ENCODE results near the gene SLC8B1. TPM values are rescaled to one million over a fixed set of nuclear protein-coding genes. Genes with fewer than 3 reads are reported as not detected.

The SLC8B1 gene
- 9.5 TPM for polyA plus RNA-seq (2013, experiment 1 of 2)
- polyA plus RNA-seq (2013, experiment 2 of 2): 9.8 TPM

- Histone ChIP-seq H2AFZ (ENCODE audit: low read depth, low read length) (peak within 1 kb of the TSS; percentile 20), H3K18ac (ENCODE audit: low read depth in 1 of 2, low read length in 2 of 2) (peak within 1 kb of the TSS in 1 of 2 experiments; percentile 37), H3K14ac (ENCODE audit: low read length in 2 of 2) (peak within 1 kb of the TSS in 1 of 2 experiments; percentile 14), H3K4me1 (ENCODE audit: control insufficient read depth, insufficient read depth, low read depth, low read length) (peaks cover 10% of the 10 kb centered on the region), H3K36me3 (ENCODE audit: control insufficient read depth in 1 of 2, insufficient read depth in 2 of 2, low read depth in 1 of 2, low read length in 2 of 2) (peaks cover 10 to 24% of the 10 kb centered on the region in 2 experiments), H3K23ac (ENCODE audit: low read length in 2 of 2) (peak within 1 kb of the TSS in 1 of 2 experiments; percentile 23), H3K4me3 (ENCODE audit: insufficient read depth in 1 of 2, low read depth in 1 of 2, low read length in 2 of 2) (peak within 1 kb of the TSS; percentile 71 to 85), H3K27me3 (ENCODE audit: control insufficient read depth in 1 of 2, insufficient read depth in 1 of 2, low read length in 2 of 2) (no peaks in the 10 kb centered on the region), H4K91ac (ENCODE audit: low read length) (no peak within 1 kb of the TSS), H2BK120ac (ENCODE audit: low read depth, low read length) (peak within 1 kb of the TSS; percentile 12), H3K9me3 (ENCODE audit: control insufficient read depth, low read length) (no peaks in the 10 kb centered on the region), H3K27ac (ENCODE audit: low read length, poor library complexity, severe bottlenecking) (no peak within 1 kb of the TSS), H2BK5ac (ENCODE audit: low read depth, low read length, poor library complexity, severe bottlenecking) (no peak within 1 kb of the TSS), H2BK12ac (ENCODE audit: low read length in 2 of 2) (peak within 1 kb of the TSS; percentile 32 to 45), H2BK15ac (ENCODE audit: low read depth, poor library complexity, severe bottlenecking) (peak within 1 kb of the TSS; percentile 100), H2AK5ac (ENCODE audit: low read length, severe bottlenecking) (no peak within 1 kb of the TSS), H3K4me2 (ENCODE audit: low read length, poor library complexity, severe bottlenecking) (peak within 1 kb of the TSS; percentile 74), H3K79me1 (replicated peaks; ENCODE audit: low read length, poor library complexity, severe bottlenecking) (peaks cover 11% of the 10 kb centered on the region), H3K9ac (ENCODE audit: low read length) (peak within 1 kb of the TSS; percentile 90), H3K4ac (ENCODE audit: low read depth in 1 of 2, low read length in 2 of 2) (no peak within 1 kb of the TSS), H4K8ac (ENCODE audit: low read length) (no peak within 1 kb of the TSS)
- 1% methylated on average over 44 of the region's 62 CpGs for WGBS
- peak; percentile 81 for DNase-seq
Observed at GRCh38 chr12:113334786-113335539, at the start of gene SLC8B1. TSS of gene SLC8B1 (minus strand) at chr12:113335109. CDS start at chr12:113332878, 2,231 bp downstream.

GRCh38 chr12:113382206-113382605 lies 47.3 kb upstream of the SLC8B1 start:
- Histone ChIP-seq H3K36me3 (ENCODE audit: control insufficient read depth in 1 of 2, insufficient read depth in 2 of 2, low read depth in 1 of 2, low read length in 2 of 2) (peaks cover 45 to 65% of the 10 kb centered on the region in 2 experiments), H3K4me1 (ENCODE audit: control insufficient read depth, insufficient read depth, low read depth, low read length) (no peaks in the 10 kb centered on the region), H4K8ac (ENCODE audit: low read length) (no peak overlapping the region), H3K23ac (ENCODE audit: low read length in 2 of 2) (no peak overlapping the region), H3K27me3 (ENCODE audit: control insufficient read depth in 1 of 2, insufficient read depth in 1 of 2, low read length in 2 of 2) (no peaks in the 10 kb centered on the region), H3K18ac (ENCODE audit: low read depth in 1 of 2, low read length in 2 of 2) (no peak overlapping the region), H3K14ac (ENCODE audit: low read length in 2 of 2) (no peak overlapping the region), H3K27ac (ENCODE audit: low read length, poor library complexity, severe bottlenecking) (no peak overlapping the region), H3K4me2 (ENCODE audit: low read length, poor library complexity, severe bottlenecking) (no peak overlapping the region), H4K91ac (ENCODE audit: low read length) (no peak overlapping the region), H2BK5ac (ENCODE audit: low read depth, low read length, poor library complexity, severe bottlenecking) (no peak overlapping the region), H2BK12ac (ENCODE audit: low read length in 2 of 2) (no peak overlapping the region), H3K4me3 (ENCODE audit: insufficient read depth in 1 of 2, low read depth in 1 of 2, low read length in 2 of 2) (no peak overlapping the region), H2BK15ac (ENCODE audit: low read depth, poor library complexity, severe bottlenecking) (no peak overlapping the region), H2BK120ac (ENCODE audit: low read depth, low read length) (no peak overlapping the region), H3K9ac (ENCODE audit: low read length) (no peak overlapping the region), H2AK5ac (ENCODE audit: low read length, severe bottlenecking) (no peak overlapping the region), H3K9me3 (ENCODE audit: control insufficient read depth, low read length) (no peaks in the 10 kb centered on the region), H3K4ac (ENCODE audit: low read depth in 1 of 2, low read length in 2 of 2) (no peak overlapping the region), H2AFZ (ENCODE audit: low read depth, low read length) (no peak overlapping the region), H3K79me1 (replicated peaks; ENCODE audit: low read length, poor library complexity, severe bottlenecking) (peaks cover 3% of the 10 kb centered on the region)
- WGBS: 98% methylated on average over 4 of the region's 4 CpGs
- no peak for DNase-seq

GRCh38 chr12:113381220-113381619 lies 46.3 kb upstream of the SLC8B1 start:
- no peak for DNase-seq
- WGBS: 81% methylated on average over 9 of the region's 11 CpGs
- H2BK15ac ChIP-seq (ENCODE audit: low read depth, poor library complexity, severe bottlenecking): no peak overlapping the region
- H2AK5ac ChIP-seq (ENCODE audit: low read length, severe bottlenecking): no peak overlapping the region
- no peaks in the 10 kb centered on the region for H3K4me1 ChIP-seq (ENCODE audit: control insufficient read depth, insufficient read depth, low read depth, low read length)
- no peak overlapping the region for H4K91ac ChIP-seq (ENCODE audit: low read length)
- H3K4me3 ChIP-seq (ENCODE audit: insufficient read depth in 1 of 2, low read depth in 1 of 2, low read length in 2 of 2): no peak overlapping the region
- H3K36me3 ChIP-seq (ENCODE audit: control insufficient read depth in 1 of 2, insufficient read depth in 2 of 2, low read depth in 1 of 2, low read length in 2 of 2): peaks cover 43 to 68% of the 10 kb centered on the region in 2 experiments
- no peak overlapping the region for H2BK12ac ChIP-seq (ENCODE audit: low read length in 2 of 2)
- no peaks in the 10 kb centered on the region for H3K9me3 ChIP-seq (ENCODE audit: control insufficient read depth, low read length)
- no peak overlapping the region for H3K27ac ChIP-seq (ENCODE audit: low read length, poor library complexity, severe bottlenecking)
- no peak overlapping the region for H3K4me2 ChIP-seq (ENCODE audit: low read length, poor library complexity, severe bottlenecking)
- no peaks in the 10 kb centered on the region for H3K27me3 ChIP-seq (ENCODE audit: control insufficient read depth in 1 of 2, insufficient read depth in 1 of 2, low read length in 2 of 2)
- H3K18ac ChIP-seq (ENCODE audit: low read depth in 1 of 2, low read length in 2 of 2): no peak overlapping the region
- H2AFZ ChIP-seq (ENCODE audit: low read depth, low read length): no peak overlapping the region
- H2BK120ac ChIP-seq (ENCODE audit: low read depth, low read length): no peak overlapping the region
- no peak overlapping the region for H3K4ac ChIP-seq (ENCODE audit: low read depth in 1 of 2, low read length in 2 of 2)
- no peak overlapping the region for H2BK5ac ChIP-seq (ENCODE audit: low read depth, low read length, poor library complexity, severe bottlenecking)
- no peak overlapping the region for H3K14ac ChIP-seq (ENCODE audit: low read length in 2 of 2)
- H3K79me1 ChIP-seq (replicated peaks; ENCODE audit: low read length, poor library complexity, severe bottlenecking): peaks cover 5% of the 10 kb centered on the region
- H3K23ac ChIP-seq (ENCODE audit: low read length in 2 of 2): no peak overlapping the region
- no peak overlapping the region for H3K9ac ChIP-seq (ENCODE audit: low read length)
- no peak overlapping the region for H4K8ac ChIP-seq (ENCODE audit: low read length)

DNA sequence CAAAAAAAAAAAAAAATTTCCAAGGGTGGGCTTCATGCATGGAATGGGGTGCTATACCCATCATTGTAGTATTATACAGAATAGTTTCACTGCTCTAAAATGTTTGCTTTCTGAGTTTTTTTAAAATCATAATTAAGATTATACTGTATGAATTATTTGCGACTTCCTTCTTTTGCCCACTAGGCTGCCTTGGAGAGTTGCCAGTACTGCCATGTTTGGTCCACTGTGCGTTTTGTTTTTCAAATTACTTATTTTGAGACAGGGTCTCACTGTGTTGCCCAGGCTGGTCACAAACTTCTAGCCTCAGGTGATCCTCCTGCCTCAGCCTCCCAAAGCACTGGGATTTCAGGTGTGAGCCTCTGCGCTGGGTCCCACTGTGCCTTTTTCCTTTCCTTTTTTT lies 43.4 kb upstream of the SLC8B1 start:
- no peak overlapping the region for H4K91ac ChIP-seq (ENCODE audit: low read length)
- no peak overlapping the region for H3K23ac ChIP-seq (ENCODE audit: low read length in 2 of 2)
- H2BK12ac ChIP-seq (ENCODE audit: low read length in 2 of 2): no peak overlapping the region
- H3K27ac ChIP-seq (ENCODE audit: low read length, poor library complexity, severe bottlenecking): no peak overlapping the region
- no peak overlapping the region for H2BK15ac ChIP-seq (ENCODE audit: low read depth, poor library complexity, severe bottlenecking)
- no peak overlapping the region for H3K4me2 ChIP-seq (ENCODE audit: low read length, poor library complexity, severe bottlenecking)
- H2AK5ac ChIP-seq (ENCODE audit: low read length, severe bottlenecking): no peak overlapping the region
- no peak overlapping the region for H3K14ac ChIP-seq (ENCODE audit: low read length in 2 of 2)
- H3K9ac ChIP-seq (ENCODE audit: low read length): no peak overlapping the region
- H2AFZ ChIP-seq (ENCODE audit: low read depth, low read length): no peak overlapping the region
- H3K9me3 ChIP-seq (ENCODE audit: control insufficient read depth, low read length): no peaks in the 10 kb centered on the region
- peaks cover 43 to 71% of the 10 kb centered on the region in 2 experiments for H3K36me3 ChIP-seq (ENCODE audit: control insufficient read depth in 1 of 2, insufficient read depth in 2 of 2, low read depth in 1 of 2, low read length in 2 of 2)
- no peak overlapping the region for H2BK5ac ChIP-seq (ENCODE audit: low read depth, low read length, poor library complexity, severe bottlenecking)
- H3K18ac ChIP-seq (ENCODE audit: low read depth in 1 of 2, low read length in 2 of 2): no peak overlapping the region
- no peak overlapping the region for H2BK120ac ChIP-seq (ENCODE audit: low read depth, low read length)
- H3K4me1 ChIP-seq (ENCODE audit: control insufficient read depth, insufficient read depth, low read depth, low read length): no peaks in the 10 kb centered on the region
- H3K4ac ChIP-seq (ENCODE audit: low read depth in 1 of 2, low read length in 2 of 2): no peak overlapping the region
- WGBS: 97% methylated on average over 3 of the region's 3 CpGs
- H4K8ac ChIP-seq (ENCODE audit: low read length): no peak overlapping the region
- DNase-seq: no peak
- H3K4me3 ChIP-seq (ENCODE audit: insufficient read depth in 1 of 2, low read depth in 1 of 2, low read length in 2 of 2): no peak overlapping the region
- H3K79me1 ChIP-seq (replicated peaks; ENCODE audit: low read length, poor library complexity, severe bottlenecking): peaks cover 7% of the 10 kb centered on the region
- H3K27me3 ChIP-seq (ENCODE audit: control insufficient read depth in 1 of 2, insufficient read depth in 1 of 2, low read length in 2 of 2): no peaks in the 10 kb centered on the region

Measured in mesenchymal stem cell (in vitro differentiated cells and primary cell).